Ascending aorta (tissue), 2 donors: ENCODE data around the gene EDEM3. TPM values are rescaled to one million over a fixed set of nuclear protein-coding genes. Genes with fewer than 3 reads are reported as not detected.

Experiments
- DNase-seq, 2 donors: peaks; one replicate each; pipeline ENCODE4 v3.0.0-alpha.2; 2019; ENCODE audit warnings: low spot score in 2 of 2
- H3K27ac ChIP-seq, 2 donors: fragments of 200-600 bp; sonication (generic); one replicate each; pipeline ENCODE4 v1.5.1; 2016 to 2017; ENCODE audit warnings: mild to moderate bottlenecking in 1 of 2
- H3K27me3 ChIP-seq: fragments of 200-600 bp; sonication (generic); one replicate; pipeline ENCODE4 v1.5.1; 2017
- H3K36me3 ChIP-seq, 2 donors: fragments of 200-600 bp; sonication (generic); one replicate each; pipeline ENCODE4 v1.5.1; 2016
- H3K4me1 ChIP-seq, 2 donors: fragments of 200-600 bp; sonication (generic); one replicate each; pipeline ENCODE4 v1.5.1; 2016 to 2017; ENCODE audit warnings: mild to moderate bottlenecking in 1 of 2
- H3K4me3 ChIP-seq, 2 donors: fragments of 200-600 bp; sonication (generic); one replicate each; pipeline ENCODE4 v1.5.1; 2016 to 2017; ENCODE audit warnings: mild to moderate bottlenecking in 1 of 2
- H3K9me3 ChIP-seq, 2 donors: fragments of 200-600 bp; sonication (generic); one replicate each; pipeline ENCODE4 v1.5.1; 2016
- intact Hi-C: fragments of 100-400 bp; cut with DNase I; formaldehyde crosslinking; loops from one replicate; pipeline ENCODE4 v1.15.1; 2023
- total RNA-seq: library from RNA; depleted of rRNA; stranded (reverse); fragments of >200 nt; gene quantifications from one replicate; pipeline ENCODE4 v1.1.0, GENCODE V29; 2016
- TF ChIP-seq, protein P1 (sequence below), 3 experiments: fragments of 200-600 bp in 2 of 3; fragments of 450-650 bp in 1 of 3; sonication (generic) in 2 of 3; IDR thresholded peaks; one replicate each; pipeline ENCODE4 v1.5.1; 2016 to 2019; ENCODE audit warnings: antibody characterized with exemption in 3 of 3, mild to moderate bottlenecking in 1 of 3, moderate library complexity in 1 of 3

Gene EDEM3
- total RNA-seq, 1 donor from 2014 or later: 23.1 TPM

DNA sequence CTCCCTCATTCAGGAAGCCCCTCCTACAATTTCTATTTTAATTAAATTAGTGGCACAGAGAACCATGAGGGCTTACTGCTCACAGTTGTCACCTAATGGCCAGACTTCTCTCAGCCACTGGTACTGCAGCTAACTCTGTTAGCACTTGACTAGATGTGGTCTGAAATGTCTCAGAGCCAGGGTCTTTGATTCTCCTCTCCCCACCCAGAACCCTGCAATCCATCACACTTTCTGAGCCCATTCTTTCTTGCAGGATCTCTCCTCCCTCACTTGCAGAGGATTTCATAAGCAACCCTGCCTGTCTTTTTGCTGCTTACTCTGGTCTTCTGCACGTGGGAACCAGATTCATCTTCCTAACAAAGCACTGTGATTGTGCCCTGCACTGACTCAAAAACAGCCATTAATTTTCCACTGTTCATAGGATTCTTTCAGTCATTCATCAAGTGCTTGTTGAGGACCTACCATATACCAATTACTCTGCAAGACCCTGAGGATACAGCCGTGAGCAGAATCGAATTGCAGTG lies 108.4 kb downstream of the EDEM3 start:
- intact Hi-C loops: no loop called here
- peaks cover 7 to 36% of the 10 kb centered on the region in 2 donors for H3K4me1 ChIP-seq
- no peaks in the 10 kb centered on the region for H3K9me3 ChIP-seq
- H3K27ac ChIP-seq: peak overlapping the region in 1 of 2 donors; percentile 16
- H3K27me3 ChIP-seq: no peaks in the 10 kb centered on the region
- H3K36me3 ChIP-seq: no peaks in the 10 kb centered on the region
- H3K4me3 ChIP-seq: no peak overlapping the region
- DNase-seq: no peak
- TF ChIP-seq, protein P1, sequence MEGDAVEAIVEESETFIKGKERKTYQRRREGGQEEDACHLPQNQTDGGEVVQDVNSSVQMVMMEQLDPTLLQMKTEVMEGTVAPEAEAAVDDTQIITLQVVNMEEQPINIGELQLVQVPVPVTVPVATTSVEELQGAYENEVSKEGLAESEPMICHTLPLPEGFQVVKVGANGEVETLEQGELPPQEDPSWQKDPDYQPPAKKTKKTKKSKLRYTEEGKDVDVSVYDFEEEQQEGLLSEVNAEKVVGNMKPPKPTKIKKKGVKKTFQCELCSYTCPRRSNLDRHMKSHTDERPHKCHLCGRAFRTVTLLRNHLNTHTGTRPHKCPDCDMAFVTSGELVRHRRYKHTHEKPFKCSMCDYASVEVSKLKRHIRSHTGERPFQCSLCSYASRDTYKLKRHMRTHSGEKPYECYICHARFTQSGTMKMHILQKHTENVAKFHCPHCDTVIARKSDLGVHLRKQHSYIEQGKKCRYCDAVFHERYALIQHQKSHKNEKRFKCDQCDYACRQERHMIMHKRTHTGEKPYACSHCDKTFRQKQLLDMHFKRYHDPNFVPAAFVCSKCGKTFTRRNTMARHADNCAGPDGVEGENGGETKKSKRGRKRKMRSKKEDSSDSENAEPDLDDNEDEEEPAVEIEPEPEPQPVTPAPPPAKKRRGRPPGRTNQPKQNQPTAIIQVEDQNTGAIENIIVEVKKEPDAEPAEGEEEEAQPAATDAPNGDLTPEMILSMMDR (IDR thresholded peaks at IDR 0.05): no peak

DNA sequence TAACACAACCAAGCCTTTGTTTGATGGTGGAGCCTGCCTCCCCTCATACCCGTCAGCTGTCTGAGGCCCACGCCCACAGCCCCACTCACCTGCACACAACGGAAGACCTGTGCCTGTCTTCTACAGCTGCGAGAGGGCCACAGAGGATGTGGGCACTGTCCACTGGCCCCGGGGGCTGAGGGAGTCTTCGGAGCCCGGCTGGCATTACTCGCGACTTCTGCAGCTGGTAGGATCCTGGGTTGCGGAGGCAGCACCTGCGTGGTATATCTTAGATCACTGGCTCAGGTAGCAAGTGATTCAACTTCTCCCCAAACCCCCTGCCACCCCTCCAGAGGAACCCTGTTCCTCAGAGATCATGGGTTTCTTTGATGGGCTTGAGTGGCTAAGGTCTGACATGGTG lies 109.9 kb downstream of the EDEM3 start:
- intact Hi-C loops: no loop called here
- H3K27ac ChIP-seq: no peak overlapping the region
- DNase-seq: no peak
- TF ChIP-seq, protein P1 (IDR thresholded peaks at IDR 0.05): no peak
- H3K4me3 ChIP-seq: no peak overlapping the region
- no peaks in the 10 kb centered on the region for H3K9me3 ChIP-seq
- no peaks in the 10 kb centered on the region for H3K27me3 ChIP-seq
- H3K36me3 ChIP-seq: no peaks in the 10 kb centered on the region
- peaks cover 5 to 32% of the 10 kb centered on the region in 2 donors for H3K4me1 ChIP-seq

DNA sequence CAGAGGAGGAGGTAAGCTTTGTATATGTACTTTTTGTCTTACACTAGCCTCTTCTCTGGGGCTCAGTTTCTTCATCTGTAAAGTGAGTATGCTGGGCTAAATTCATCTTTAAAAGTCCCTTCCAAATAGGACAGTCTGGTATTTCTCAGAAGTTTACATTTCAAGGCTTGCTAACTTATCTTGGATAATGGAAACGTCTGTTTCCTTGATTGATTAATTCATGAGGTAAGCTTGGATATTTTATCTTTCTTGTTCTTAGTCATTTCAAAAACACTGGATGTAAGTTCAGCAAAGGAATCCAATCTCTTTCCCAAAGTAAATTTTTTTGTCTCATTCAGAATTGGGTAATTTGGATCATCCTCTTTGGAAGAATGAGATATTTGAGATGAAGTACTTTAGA lies 111.0 kb downstream of the EDEM3 start:
- Histone ChIP-seq H3K27me3 (no peaks in the 10 kb centered on the region), H3K9me3 (no peaks in the 10 kb centered on the region), H3K4me3 (no peak overlapping the region), H3K27ac (no peak overlapping the region), H3K4me1 (peaks cover 3 to 22% of the 10 kb centered on the region in 2 donors), H3K36me3 (no peaks in the 10 kb centered on the region)
- no peak for DNase-seq
- intact Hi-C loops: no loop called here
- TF ChIP-seq, protein P1 (IDR thresholded peaks at IDR 0.05): no peak

DNA sequence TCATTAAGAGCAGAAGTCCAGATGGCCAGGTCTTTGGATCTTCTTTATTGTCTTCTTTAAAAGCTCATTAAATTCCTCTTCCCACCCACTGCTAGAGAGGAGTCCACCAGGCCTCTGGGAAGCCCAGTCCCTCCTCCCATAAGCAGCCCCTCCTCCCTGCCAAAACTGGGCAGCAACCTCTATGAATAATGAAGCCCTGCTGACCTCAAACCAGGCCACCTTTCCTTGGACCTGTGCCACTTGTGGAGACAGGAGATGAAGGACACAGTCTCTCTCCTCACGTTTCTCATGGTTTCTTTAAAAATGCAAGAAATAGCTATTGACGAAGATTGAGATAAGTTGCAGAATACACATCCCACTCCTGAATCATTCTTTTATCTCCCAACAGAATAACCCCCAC lies 112.8 kb downstream of the EDEM3 start:
- intact Hi-C loops: no loop called here
- DNase-seq: no peak
- H3K9me3 ChIP-seq: no peaks in the 10 kb centered on the region
- H3K27ac ChIP-seq: no peak overlapping the region
- no peaks in the 10 kb centered on the region for H3K27me3 ChIP-seq
- TF ChIP-seq, protein P1 (IDR thresholded peaks at IDR 0.05): no peak
- H3K4me1 ChIP-seq: peaks cover 0 to 6% of the 10 kb centered on the region in 2 donors
- no peaks in the 10 kb centered on the region for H3K36me3 ChIP-seq
- no peak overlapping the region for H3K4me3 ChIP-seq

DNA sequence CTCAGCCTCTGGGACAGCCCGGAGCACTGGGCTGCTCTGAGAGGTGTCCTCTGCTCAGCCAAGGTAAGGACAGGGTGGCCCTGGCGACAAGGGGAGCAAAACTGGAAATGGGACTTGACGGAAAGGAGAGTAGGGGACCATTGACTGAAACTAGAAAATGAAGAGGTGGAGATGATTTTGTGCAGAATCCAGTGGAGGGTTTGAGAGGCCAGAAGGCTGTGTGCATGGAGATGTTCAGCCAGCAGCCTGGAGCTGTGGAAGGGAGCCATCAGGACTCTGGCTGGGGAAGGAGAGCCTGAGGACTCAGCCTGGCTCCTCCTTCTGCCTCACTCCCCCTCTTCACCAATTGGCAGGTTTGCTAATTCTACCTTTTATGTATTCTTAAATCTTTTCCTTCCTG lies 114.2 kb downstream of the EDEM3 start:
- no peak for DNase-seq

More for the DNA sequence above, 114.2 kb downstream of the EDEM3 start:
- intact Hi-C loops: no loop called here
- H3K4me3 ChIP-seq: no peak overlapping the region
- no peak overlapping the region for H3K27ac ChIP-seq
- no peaks in the 10 kb centered on the region for H3K9me3 ChIP-seq
- H3K4me1 ChIP-seq: no peaks in the 10 kb centered on the region
- H3K27me3 ChIP-seq: no peaks in the 10 kb centered on the region
- TF ChIP-seq, protein P1 (IDR thresholded peaks at IDR 0.05): no peak
- no peaks in the 10 kb centered on the region for H3K36me3 ChIP-seq

Other genes starting within 250 kb of the EDEM3 start
- 74.6 TPM for gene NIBAN1, start 219.7 kb upstream of the EDEM3 start, total RNA-seq